Natural killer cell (primary cell): ENCODE measurements around the gene P2RX2. TPM values are rescaled to one million over a fixed set of nuclear protein-coding genes. Genes with fewer than 3 reads are reported as not detected.
A peak's percentile ranks its signal among the peaks of the same experiment; 100 is the strongest.

ENCODE experiments used
- ATAC-seq, 3 donors: fragments of 150-1000 bp in 2 of 3; fragments of 200-7000 bp in 1 of 3; cut with Tn5 transposase; 1 replicate in 1 of 3; 2 replicates in 2 of 3; pipeline ENCODE4 v1.10.0; 2021; ENCODE audit warnings: mild to moderate bottlenecking in 2 of 3, moderate library complexity in 2 of 3
- DNase-seq, 2 donors: peaks; one replicate each; pipeline versions ENCODE4 v3.0.0 to v3.0.0-alpha.2; 2013 to 2021; ENCODE audit warnings: mixed read lengths in 1 of 2
- H3K27ac ChIP-seq: one replicate; pipeline ENCODE4 v1.5.1; 2013; ENCODE audit warnings: mild to moderate bottlenecking, low read length
- H3K27me3 ChIP-seq: one replicate; pipeline ENCODE4 v1.6.1; 2013; ENCODE audit warnings: low read length; ENCODE audit not compliant: control insufficient read depth, insufficient read depth
- H3K36me3 ChIP-seq: one replicate; pipeline ENCODE4 v1.6.1; 2013; ENCODE audit warnings: low read length; ENCODE audit not compliant: control insufficient read depth, insufficient read depth
- H3K4me1 ChIP-seq: one replicate; pipeline ENCODE4 v1.6.1; 2013; ENCODE audit warnings: low read length; ENCODE audit not compliant: control insufficient read depth, insufficient read depth
- H3K4me3 ChIP-seq: one replicate; pipeline ENCODE4 v1.5.1; 2013; ENCODE audit warnings: low read length
- H3K9me3 ChIP-seq: one replicate; pipeline ENCODE4 v1.6.1; 2013; ENCODE audit warnings: low read length; ENCODE audit not compliant: control insufficient read depth, insufficient read depth
- H3K27ac Mint-ChIP-seq, 2 donors: one replicate each; pipeline ENCODE4 v1.8.0; 2022; ENCODE audit warnings: mild to moderate bottlenecking in 2 of 2, mixed read lengths in 2 of 2, moderate library complexity in 1 of 2
- H3K27me3 Mint-ChIP-seq, 2 donors: one replicate each; pipeline ENCODE4 v1.8.0; 2022; ENCODE audit warnings: low read depth in 2 of 2, mixed read lengths in 2 of 2
- H3K36me3 Mint-ChIP-seq: one replicate; pipeline ENCODE4 v1.8.0; 2022; ENCODE audit warnings: mixed read lengths
- H3K4me1 Mint-ChIP-seq, 2 donors: one replicate each; pipeline ENCODE4 v1.8.0; 2022; ENCODE audit warnings: mixed read lengths in 2 of 2
- H3K4me3 Mint-ChIP-seq: one replicate; pipeline ENCODE4 v1.8.0; 2022; ENCODE audit warnings: mild to moderate bottlenecking, moderate library complexity, mixed read lengths
- H3K9me3 Mint-ChIP-seq, 2 donors: one replicate each; pipeline ENCODE4 v1.8.0; 2022; ENCODE audit warnings: mixed read lengths in 2 of 2
- WGBS: methylation state at CpG from one replicate; pipeline ENCODE4 v1.1.7; 2013; ENCODE audit warnings: missing lambda C conversion rate; ENCODE audit not compliant: insufficient coverage; 5-methylcytosine and 5-hydroxymethylcytosine counted together
- intact Hi-C: fragments of 100-400 bp; cut with micrococcal nuclease; formaldehyde crosslinking; loops from one replicate; pipeline ENCODE4 v1.14.2; 2022
- total RNA-seq, 4 donors: library from RNA; stranded (reverse); fragments of 120-200 nt in 1 of 4; gene quantifications; one replicate each; pipeline versions ENCODE4 v1.2.3 to v1.2.4, GENCODE V29; 2013 to 2022
- TF ChIP-seq, protein P1 (sequence below): fragments of 200-600 bp; IDR thresholded peaks from one replicate; pipeline ENCODE4 v1.8.0; 2022; ENCODE audit warnings: antibody characterized with exemption

P2RX2 gene
- total RNA-seq, 3 donors from 2014 or later (not counting 1 experiment from before 2014, with no cell fraction given), result not detected

DNA sequence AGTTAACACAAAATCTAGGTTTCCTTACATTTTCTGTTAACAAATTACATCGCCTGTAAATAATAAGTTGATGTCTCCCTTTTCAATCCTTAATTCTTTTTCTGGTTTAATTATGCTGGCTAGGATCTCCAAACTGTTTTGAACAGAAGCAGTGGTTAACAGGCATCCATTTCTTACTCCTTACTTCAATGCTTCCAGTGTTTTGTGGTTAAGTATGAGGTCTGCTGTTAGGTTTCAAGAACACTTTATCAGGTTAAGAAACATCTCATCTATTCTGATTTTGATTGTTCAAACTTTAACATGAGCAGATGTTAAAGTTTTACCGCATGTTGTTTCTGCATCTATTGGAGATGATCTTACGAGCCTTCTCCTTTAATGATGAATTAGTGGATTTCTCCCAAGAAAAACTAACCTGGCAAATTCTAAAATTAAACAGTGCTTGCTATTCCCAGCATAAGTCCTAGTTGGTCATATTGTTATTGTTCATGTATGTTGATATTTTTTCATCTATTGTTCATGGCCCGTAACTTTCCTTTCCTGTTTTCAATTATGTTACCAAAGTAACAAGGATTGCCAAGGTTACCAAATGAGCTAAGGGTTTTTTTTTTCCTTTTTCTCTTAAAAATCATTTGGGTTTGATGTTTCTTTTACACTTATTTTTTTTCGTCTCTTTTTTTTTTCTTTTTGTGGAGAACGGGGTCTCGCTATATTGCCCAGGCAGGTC is 35.2 kb downstream of the P2RX2 start:
- Histone ChIP-seq H3K4me3 (no peak overlapping the region), H3K9me3 (no peaks in the 10 kb centered on the region), H3K27me3 (no peaks in the 10 kb centered on the region), H3K4me1 (no peaks in the 10 kb centered on the region), H3K36me3 (peaks cover 50% of the 10 kb centered on the region), H3K27ac (no peak overlapping the region)
- intact Hi-C loops, result no loop called here
- Mint-ChIP-seq H3K36me3 (peaks cover 16% of the 10 kb centered on the region), H3K9me3 (no peaks in the 10 kb centered on the region), H3K4me3 (no peak overlapping the region), H3K27me3 (no peaks in the 10 kb centered on the region), H3K27ac (no peak overlapping the region), H3K4me1 (no peaks in the 10 kb centered on the region)
- WGBS, result no CpG with 5 or more reads among the region's 7 CpGs
- ATAC-seq, result no peak
- no peak for DNase-seq
- TF ChIP-seq, protein P1, sequence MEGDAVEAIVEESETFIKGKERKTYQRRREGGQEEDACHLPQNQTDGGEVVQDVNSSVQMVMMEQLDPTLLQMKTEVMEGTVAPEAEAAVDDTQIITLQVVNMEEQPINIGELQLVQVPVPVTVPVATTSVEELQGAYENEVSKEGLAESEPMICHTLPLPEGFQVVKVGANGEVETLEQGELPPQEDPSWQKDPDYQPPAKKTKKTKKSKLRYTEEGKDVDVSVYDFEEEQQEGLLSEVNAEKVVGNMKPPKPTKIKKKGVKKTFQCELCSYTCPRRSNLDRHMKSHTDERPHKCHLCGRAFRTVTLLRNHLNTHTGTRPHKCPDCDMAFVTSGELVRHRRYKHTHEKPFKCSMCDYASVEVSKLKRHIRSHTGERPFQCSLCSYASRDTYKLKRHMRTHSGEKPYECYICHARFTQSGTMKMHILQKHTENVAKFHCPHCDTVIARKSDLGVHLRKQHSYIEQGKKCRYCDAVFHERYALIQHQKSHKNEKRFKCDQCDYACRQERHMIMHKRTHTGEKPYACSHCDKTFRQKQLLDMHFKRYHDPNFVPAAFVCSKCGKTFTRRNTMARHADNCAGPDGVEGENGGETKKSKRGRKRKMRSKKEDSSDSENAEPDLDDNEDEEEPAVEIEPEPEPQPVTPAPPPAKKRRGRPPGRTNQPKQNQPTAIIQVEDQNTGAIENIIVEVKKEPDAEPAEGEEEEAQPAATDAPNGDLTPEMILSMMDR, result no peak

DNA sequence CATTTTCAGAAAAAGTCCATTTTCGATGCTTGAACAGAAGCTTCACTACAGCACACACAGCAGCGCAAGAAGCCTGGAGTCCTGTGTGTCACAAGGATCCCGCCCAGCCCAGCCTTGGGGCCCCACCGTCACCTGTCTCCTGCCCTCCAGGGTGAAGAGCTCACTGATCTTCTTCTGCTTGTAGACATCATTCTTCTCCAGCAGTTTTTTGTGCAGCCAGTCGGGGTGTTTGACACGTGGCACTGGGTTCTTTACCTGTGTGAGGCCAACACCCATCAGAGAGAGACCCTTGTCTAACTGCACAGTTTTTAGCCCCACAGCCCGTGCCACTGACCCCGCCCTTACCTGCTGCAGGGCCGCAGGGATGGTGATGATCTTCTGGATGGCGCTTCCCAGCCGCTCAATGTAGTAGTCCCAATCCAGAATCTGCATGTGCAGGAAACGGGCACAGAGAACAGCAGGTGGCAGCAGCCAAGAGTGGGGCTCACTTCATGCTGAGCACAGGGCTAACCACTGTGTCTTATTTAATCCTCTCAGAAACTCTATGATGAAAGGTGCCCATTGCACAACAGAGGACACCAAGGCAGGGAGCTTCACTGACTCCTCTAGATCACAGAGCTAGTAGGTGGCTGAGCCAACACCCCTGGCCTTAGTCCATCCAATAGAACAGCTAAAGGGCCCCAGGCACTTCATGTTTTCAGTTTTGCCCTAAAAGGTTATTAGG is 38.6 kb downstream of the P2RX2 start:
- Histone ChIP-seq H3K27ac (no peak overlapping the region), H3K36me3 (peaks cover 57% of the 10 kb centered on the region), H3K9me3 (no peaks in the 10 kb centered on the region), H3K27me3 (no peaks in the 10 kb centered on the region), H3K4me1 (no peaks in the 10 kb centered on the region), H3K4me3 (no peak overlapping the region)
- TF ChIP-seq, protein P1, result no peak
- intact Hi-C loops, result no loop called here
- Mint-ChIP-seq H3K4me3 (no peak overlapping the region), H3K9me3 (no peaks in the 10 kb centered on the region), H3K4me1 (no peaks in the 10 kb centered on the region), H3K27me3 (no peaks in the 10 kb centered on the region), H3K27ac (no peak overlapping the region), H3K36me3 (peaks cover 16% of the 10 kb centered on the region)
- 98% methylated on average over 12 of the region's 12 CpGs for WGBS
- DNase-seq (no peak), ATAC-seq (no peak)

DNA sequence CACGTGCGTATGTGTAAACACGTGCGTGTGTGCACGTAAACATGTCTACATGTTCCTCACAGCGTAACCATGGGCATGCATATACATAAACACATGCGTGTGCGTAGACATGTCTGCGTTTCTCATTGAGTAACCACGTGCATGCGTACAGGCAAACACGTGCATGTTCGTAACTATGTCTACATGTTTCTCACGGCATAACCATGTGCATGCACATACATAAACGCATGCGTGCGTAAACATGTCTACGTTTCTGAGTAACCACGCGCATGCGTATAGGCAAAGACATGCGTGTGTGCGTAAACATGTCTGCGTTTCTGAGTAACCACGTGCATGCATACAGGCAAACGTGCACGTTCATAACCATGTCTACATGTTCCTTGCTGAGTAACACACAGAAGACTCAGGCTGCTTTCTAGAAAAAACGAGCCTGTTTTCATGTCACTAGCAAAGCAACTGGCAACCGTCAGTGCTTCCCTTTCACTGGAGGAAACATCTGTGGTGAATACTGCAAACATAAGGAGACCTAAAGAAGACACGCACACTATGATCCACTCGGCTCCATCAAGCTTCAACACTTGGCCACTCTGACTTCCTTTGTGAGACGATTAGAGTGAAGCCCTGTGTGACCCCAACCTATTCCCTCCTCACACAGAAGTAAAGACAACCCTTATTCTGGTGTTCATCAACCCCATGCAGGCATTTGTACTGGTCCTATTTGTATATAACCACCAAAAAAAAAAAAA is 39.7 kb downstream of the P2RX2 start:
- Histone ChIP-seq H3K27me3 (no peaks in the 10 kb centered on the region), H3K9me3 (no peaks in the 10 kb centered on the region), H3K4me1 (peaks cover 5% of the 10 kb centered on the region), H3K4me3 (no peak overlapping the region), H3K27ac (no peak overlapping the region), H3K36me3 (peaks cover 53% of the 10 kb centered on the region)
- Mint-ChIP-seq H3K4me1 (peaks cover 7 to 8% of the 10 kb centered on the region in 2 donors), H3K27me3 (no peaks in the 10 kb centered on the region), H3K9me3 (no peaks in the 10 kb centered on the region), H3K36me3 (peaks cover 22% of the 10 kb centered on the region), H3K27ac (no peak overlapping the region), H3K4me3 (no peak overlapping the region)
- DNase-seq (no peak), ATAC-seq (peak in 1 of 3 donors; percentile 63)
- TF ChIP-seq, protein P1, result no peak
- intact Hi-C loops, result no loop called here
- 78% methylated on average over 32 of the region's 32 CpGs for WGBS
